Small intestine (tissue), 7 donors: ENCODE data around the gene KCNAB2. TPM values are rescaled to one million over a fixed set of nuclear protein-coding genes. Genes with fewer than 3 reads are reported as not detected.
"Not testable (repeated sequence)": the region's sequence is repeated elsewhere in the genome, so short reads cannot be mapped to it uniquely, and the experiment has no call there.

Source experiments
- DNase-seq, 2 donors: peaks; one replicate each; pipeline versions ENCODE4 v3.0.0 to v3.0.0-alpha.2; 2013
- FAIRE-seq: peaks from 2 replicates; lab custom pipeline; 2012; peaks lifted over from hg19 to GRCh38; lab: Jason Lieb, UNC
- H3K27ac ChIP-seq, 3 donors: one replicate each; pipeline ENCODE4 v1.5.1; 2013; ENCODE audit warnings: low read length in 2 of 3, mild to moderate bottlenecking in 2 of 3, control low read depth in 1 of 3, inconsistent platforms in 1 of 3, low read depth in 1 of 3, moderate library complexity in 1 of 3
- H3K27me3 ChIP-seq, 3 donors: one replicate each; pipeline ENCODE4 v1.6.1; 2013; ENCODE audit warnings: low read length in 3 of 3, inconsistent platforms in 1 of 3; ENCODE audit not compliant: control insufficient read depth in 3 of 3, insufficient read depth in 3 of 3
- H3K36me3 ChIP-seq, 3 donors: one replicate each; pipeline ENCODE4 v1.6.1; 2013; ENCODE audit warnings: low read length in 3 of 3, inconsistent platforms in 1 of 3, low read depth in 1 of 3, mild to moderate bottlenecking in 1 of 3, moderate library complexity in 1 of 3; ENCODE audit not compliant: control insufficient read depth in 3 of 3, insufficient read depth in 2 of 3
- H3K4me1 ChIP-seq, 3 donors: one replicate each; pipeline ENCODE4 v1.6.1; 2013; ENCODE audit warnings: low read length in 2 of 3, inconsistent platforms in 1 of 3, low read depth in 1 of 3, mild to moderate bottlenecking in 1 of 3, moderate library complexity in 1 of 3; ENCODE audit not compliant: control insufficient read depth in 3 of 3, insufficient read depth in 2 of 3
- H3K4me3 ChIP-seq, 3 donors: one replicate each; pipeline ENCODE4 v1.5.1; 2013; ENCODE audit warnings: low read length in 3 of 3, control low read depth in 1 of 3, inconsistent platforms in 1 of 3, low read depth in 1 of 3, mild to moderate bottlenecking in 1 of 3, moderate library complexity in 1 of 3
- H3K9me3 ChIP-seq, 2 donors: one replicate each; pipeline ENCODE4 v1.6.1; 2013; ENCODE audit warnings: low read depth in 1 of 2, low read length in 1 of 2; ENCODE audit not compliant: control insufficient read depth in 2 of 2, insufficient read depth in 1 of 2
- WGBS, 3 donors: extraction: QIAGEN DNeasy Blood & Tissue Kit; methylation state at CpG; one replicate each; pipeline ENCODE4 v1.1.7; 2013; 5-methylcytosine and 5-hydroxymethylcytosine counted together
- polyA plus RNA-seq, 4 donors: library from polyadenylated mRNA; stranded (reverse) in 3 of 4; unstranded in 1 of 4; fragments of 200-250 nt in 3 of 4; fragments of 120-200 nt in 1 of 4; gene quantifications; one replicate each; pipeline versions ENCODE4 v1.2.1 to v1.2.3, GENCODE V29; 2013
- donor health status: healthy with polysubstance abuse.
- donor health status: control.
- donor health status: control.
- donor health status: Bipolar disorder and iron deficiency.
- donor health status: healthy.

The KCNAB2 gene
- polyA plus RNA-seq, 4 donors, result 1.1 to 35.7 (median 5.3) TPM

GRCh38 chr1:6014130-6014999, 31.3 kb upstream of the KCNAB2 start:
- no peak for FAIRE-seq
- Histone ChIP-seq H3K27me3 (no peaks in the 10 kb centered on the region), H3K4me1 (peaks cover 0 to 7% (median 0%) of the 10 kb centered on the region in 3 donors), H3K27ac (no peak overlapping the region), H3K36me3 (no peaks in the 10 kb centered on the region), H3K9me3 (no peaks in the 10 kb centered on the region), H3K4me3 (no peak overlapping the region)
- no peak for DNase-seq
- 84 to 88% (median 88%) methylated on average over 19 of the region's 19 CpGs for WGBS, 3 donors

GRCh38 chr1:6016191-6016865, 29.4 kb upstream of the KCNAB2 start:
- H3K4me1 ChIP-seq, result no peaks in the 10 kb centered on the region
- H3K4me3 ChIP-seq, result no peak overlapping the region
- H3K36me3 ChIP-seq, result no peaks in the 10 kb centered on the region
- no peak for FAIRE-seq
- 81 to 87% (median 86%) methylated on average over 21 of the region's 21 CpGs for WGBS, 3 donors
- H3K9me3 ChIP-seq, result no peaks in the 10 kb centered on the region
- H3K27ac ChIP-seq, result no peak overlapping the region
- H3K27me3 ChIP-seq, result no peaks in the 10 kb centered on the region
- DNase-seq, result no peak

GRCh38 chr1:6017654-6018053, 28.0 kb upstream of the KCNAB2 start:
- H3K4me3 ChIP-seq, FAIRE-seq, H3K9me3 ChIP-seq, DNase-seq, H3K4me1 ChIP-seq, H3K36me3 ChIP-seq, H3K27me3 ChIP-seq, H3K27ac ChIP-seq: not testable (repeated sequence)
- 57 to 80% (median 65%) methylated on average over 7 of the region's 7 CpGs for WGBS, 3 donors

GRCh38 chr1:6019166-6019845, 26.4 kb upstream of the KCNAB2 start:
- 73 to 87% (median 78%) methylated on average over 15 of the region's 15 CpGs for WGBS, 3 donors
- DNase-seq (no peak), FAIRE-seq (no peak)
- Histone ChIP-seq H3K9me3 (no peaks in the 10 kb centered on the region), H3K36me3 (no peaks in the 10 kb centered on the region), H3K27ac (no peak overlapping the region), H3K4me1 (no peaks in the 10 kb centered on the region), H3K27me3 (no peaks in the 10 kb centered on the region), H3K4me3 (no peak overlapping the region)

- Histone ChIP-seq H3K27me3 (no peaks in the 10 kb centered on the region), H3K4me3 (no peak overlapping the region), H3K27ac (no peak overlapping the region), H3K9me3 (no peaks in the 10 kb centered on the region), H3K4me1 (peaks cover 0 to 12% (median 3%) of the 10 kb centered on the region in 3 donors), H3K36me3 (no peaks in the 10 kb centered on the region)
- WGBS, 3 donors, result 96 to 99% (median 98%) methylated on average over 4 of the region's 4 CpGs
- FAIRE-seq (no peak), DNase-seq (no peak)
Observed at GRCh38 chr1:6022193-6022592, 23.5 kb upstream of the KCNAB2 start.

GRCh38 chr1:6023346-6023745, 22.3 kb upstream of the KCNAB2 start:
- DNase-seq (no peak), FAIRE-seq (no peak)
- no peak overlapping the region for H3K4me3 ChIP-seq
- H3K9me3 ChIP-seq, result no peaks in the 10 kb centered on the region
- peaks cover 0 to 12% (median 3%) of the 10 kb centered on the region in 3 donors for H3K4me1 ChIP-seq
- no peaks in the 10 kb centered on the region for H3K27me3 ChIP-seq
- WGBS, 3 donors, result 80 to 86% (median 84%) methylated on average over 5 of the region's 5 CpGs
- H3K36me3 ChIP-seq, result peaks cover 0 to under 1% (median 0%) of the 10 kb centered on the region in 3 donors
- no peak overlapping the region for H3K27ac ChIP-seq

GRCh38 chr1:6024376-6024775, 21.3 kb upstream of the KCNAB2 start:
- Histone ChIP-seq H3K9me3 (no peaks in the 10 kb centered on the region), H3K27ac (peak overlapping the region in 1 of 3 donors; percentile 81), H3K27me3 (no peaks in the 10 kb centered on the region), H3K36me3 (peaks cover 0 to 5% (median 0%) of the 10 kb centered on the region in 3 donors), H3K4me3 (no peak overlapping the region), H3K4me1 (peaks cover 0 to 12% (median 3%) of the 10 kb centered on the region in 3 donors)
- FAIRE-seq, result no peak
- no peak for DNase-seq
- WGBS, 3 donors, result 74 to 82% (median 79%) methylated on average over 6 of the region's 6 CpGs
